ENCODE results near the gene ZNF275.

DNA sequence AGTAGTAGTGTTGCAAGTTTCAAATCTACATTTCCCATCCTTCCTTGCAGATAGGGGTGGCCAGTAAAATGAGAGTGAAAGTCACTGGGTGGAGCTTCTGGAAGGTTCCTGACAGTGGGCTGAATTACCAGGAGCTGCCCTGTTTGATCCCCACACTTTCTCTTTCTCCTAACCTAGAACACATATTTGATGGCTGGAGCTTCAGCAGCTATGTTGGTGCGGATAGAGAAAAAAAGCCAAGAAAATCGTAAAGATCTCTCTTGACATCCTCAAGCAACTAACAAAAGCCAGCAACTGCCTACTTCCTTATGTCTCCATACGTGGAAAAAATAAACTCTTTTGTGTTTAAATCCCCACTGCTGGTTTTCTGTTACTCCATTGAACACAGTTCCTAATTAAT, 32.2 kb downstream of the ZNF275 start:
- no peak for TF ChIP-seq EZH2 (IDR thresholded peaks at IDR 0.05; ENCODE audit: borderline replicate concordance, low read depth, low read length, severe bottlenecking)
- TF ChIP-seq, protein P1, sequence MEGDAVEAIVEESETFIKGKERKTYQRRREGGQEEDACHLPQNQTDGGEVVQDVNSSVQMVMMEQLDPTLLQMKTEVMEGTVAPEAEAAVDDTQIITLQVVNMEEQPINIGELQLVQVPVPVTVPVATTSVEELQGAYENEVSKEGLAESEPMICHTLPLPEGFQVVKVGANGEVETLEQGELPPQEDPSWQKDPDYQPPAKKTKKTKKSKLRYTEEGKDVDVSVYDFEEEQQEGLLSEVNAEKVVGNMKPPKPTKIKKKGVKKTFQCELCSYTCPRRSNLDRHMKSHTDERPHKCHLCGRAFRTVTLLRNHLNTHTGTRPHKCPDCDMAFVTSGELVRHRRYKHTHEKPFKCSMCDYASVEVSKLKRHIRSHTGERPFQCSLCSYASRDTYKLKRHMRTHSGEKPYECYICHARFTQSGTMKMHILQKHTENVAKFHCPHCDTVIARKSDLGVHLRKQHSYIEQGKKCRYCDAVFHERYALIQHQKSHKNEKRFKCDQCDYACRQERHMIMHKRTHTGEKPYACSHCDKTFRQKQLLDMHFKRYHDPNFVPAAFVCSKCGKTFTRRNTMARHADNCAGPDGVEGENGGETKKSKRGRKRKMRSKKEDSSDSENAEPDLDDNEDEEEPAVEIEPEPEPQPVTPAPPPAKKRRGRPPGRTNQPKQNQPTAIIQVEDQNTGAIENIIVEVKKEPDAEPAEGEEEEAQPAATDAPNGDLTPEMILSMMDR (IDR thresholded peaks at IDR 0.05; ENCODE audit: extremely low read depth in 1 of 2, insufficient read depth in 1 of 2, low read depth in 1 of 2, low read length in 2 of 2), result no peak
- TF ChIP-seq POLR2A (IDR thresholded peaks at IDR 0.05; ENCODE audit: low read depth, low read length), result no peak
- TF ChIP-seq, protein P2, sequence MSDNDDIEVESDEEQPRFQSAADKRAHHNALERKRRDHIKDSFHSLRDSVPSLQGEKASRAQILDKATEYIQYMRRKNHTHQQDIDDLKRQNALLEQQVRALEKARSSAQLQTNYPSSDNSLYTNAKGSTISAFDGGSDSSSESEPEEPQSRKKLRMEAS (IDR thresholded peaks at IDR 0.05; ENCODE audit: insufficient read depth, insufficient read length), result no peak
- no peak for TF ChIP-seq JUN (IDR thresholded peaks at IDR 0.05; ENCODE audit: borderline replicate concordance, insufficient read depth, insufficient read length, low read depth)
- no peak for TF ChIP-seq FOS (IDR thresholded peaks at IDR 0.05; ENCODE audit: borderline replicate concordance, insufficient read depth, low read length)
- no peak for TF ChIP-seq GATA2 (IDR thresholded peaks at IDR 0.05; ENCODE audit: insufficient read depth, insufficient read length, low read depth, low read length)
- no peak for TF ChIP-seq MYC (IDR thresholded peaks at IDR 0.05; ENCODE audit: low read depth, low read length)
